ENCODE measurements around the gene EEFSEC.
A peak's percentile ranks its signal among the peaks of the same experiment; 100 is the strongest.

The EEFSEC gene

DNA sequence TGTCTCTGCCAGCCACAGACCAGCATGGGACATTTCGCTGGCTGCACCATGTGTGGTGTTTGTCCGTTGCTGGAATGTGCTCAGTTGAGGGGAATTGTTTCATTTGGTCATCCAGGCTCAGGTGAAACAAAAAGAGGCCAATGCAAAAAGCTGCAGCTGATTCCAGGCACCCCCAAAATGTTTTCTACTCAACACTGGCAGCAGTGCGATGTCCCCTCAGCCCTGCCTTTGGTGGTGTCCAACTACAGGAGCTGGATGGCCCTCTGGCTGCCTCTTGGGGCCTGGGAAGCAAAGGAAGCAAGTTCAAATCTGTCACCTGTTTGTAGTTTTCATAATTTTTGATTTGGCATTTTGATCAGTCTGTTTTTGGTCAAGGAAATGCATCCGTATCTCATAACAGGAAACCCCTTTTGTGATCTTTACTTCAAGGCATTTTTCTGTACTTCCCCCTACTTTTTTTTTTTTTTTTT lies 141.8 kb downstream of the EEFSEC start:
- peak overlapping the region; percentile 52 for H3K27ac ChIP-seq
- TF ChIP-seq, protein P1, sequence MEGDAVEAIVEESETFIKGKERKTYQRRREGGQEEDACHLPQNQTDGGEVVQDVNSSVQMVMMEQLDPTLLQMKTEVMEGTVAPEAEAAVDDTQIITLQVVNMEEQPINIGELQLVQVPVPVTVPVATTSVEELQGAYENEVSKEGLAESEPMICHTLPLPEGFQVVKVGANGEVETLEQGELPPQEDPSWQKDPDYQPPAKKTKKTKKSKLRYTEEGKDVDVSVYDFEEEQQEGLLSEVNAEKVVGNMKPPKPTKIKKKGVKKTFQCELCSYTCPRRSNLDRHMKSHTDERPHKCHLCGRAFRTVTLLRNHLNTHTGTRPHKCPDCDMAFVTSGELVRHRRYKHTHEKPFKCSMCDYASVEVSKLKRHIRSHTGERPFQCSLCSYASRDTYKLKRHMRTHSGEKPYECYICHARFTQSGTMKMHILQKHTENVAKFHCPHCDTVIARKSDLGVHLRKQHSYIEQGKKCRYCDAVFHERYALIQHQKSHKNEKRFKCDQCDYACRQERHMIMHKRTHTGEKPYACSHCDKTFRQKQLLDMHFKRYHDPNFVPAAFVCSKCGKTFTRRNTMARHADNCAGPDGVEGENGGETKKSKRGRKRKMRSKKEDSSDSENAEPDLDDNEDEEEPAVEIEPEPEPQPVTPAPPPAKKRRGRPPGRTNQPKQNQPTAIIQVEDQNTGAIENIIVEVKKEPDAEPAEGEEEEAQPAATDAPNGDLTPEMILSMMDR (conservative IDR thresholded peaks at IDR 0.05), result no peak
- no peak for TF ChIP-seq ZFX (IDR thresholded peaks at IDR 0.05)

DNA sequence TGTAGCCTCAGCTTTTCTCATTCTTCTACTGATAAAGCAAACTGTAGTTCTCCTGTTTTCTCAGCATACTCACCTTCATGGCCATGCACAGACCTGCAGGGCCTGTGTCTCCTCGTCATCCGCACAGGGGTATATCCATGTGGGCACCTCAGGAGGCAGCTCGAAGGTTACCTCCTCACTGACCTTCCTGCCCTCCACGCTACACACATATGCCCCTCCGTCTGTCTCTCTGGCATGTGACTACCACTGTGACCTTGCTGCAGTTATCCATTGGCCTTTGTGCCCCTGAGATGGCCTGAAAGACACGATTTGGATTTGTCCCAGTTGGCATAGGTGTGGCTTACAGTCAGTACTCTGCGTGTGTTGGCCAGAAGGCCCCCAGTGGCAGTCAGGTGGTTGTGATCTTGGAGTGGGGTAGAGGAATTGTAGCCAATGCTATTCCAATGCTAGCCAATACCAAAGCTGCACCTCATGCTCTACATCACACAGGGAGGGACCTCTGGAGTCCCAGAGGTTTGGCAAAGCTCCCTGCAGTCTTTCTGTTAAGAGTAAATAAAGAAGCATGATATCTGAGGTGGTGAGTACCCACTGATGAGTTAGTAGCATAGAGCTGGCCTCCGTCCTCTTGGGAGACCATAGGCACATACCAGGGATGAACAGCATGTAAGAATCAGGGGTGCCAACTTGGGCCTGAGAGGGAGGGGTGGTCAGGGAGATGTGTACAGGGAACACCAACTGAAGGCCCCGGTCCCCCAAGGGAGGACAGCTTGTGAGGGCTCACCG lies 143.4 kb downstream of the EEFSEC start:
- TF ChIP-seq, protein P1 (conservative IDR thresholded peaks at IDR 0.05), result no peak
- no peak for TF ChIP-seq ZFX (IDR thresholded peaks at IDR 0.05)
- H3K27ac ChIP-seq, result peak overlapping the region; percentile 41

DNA sequence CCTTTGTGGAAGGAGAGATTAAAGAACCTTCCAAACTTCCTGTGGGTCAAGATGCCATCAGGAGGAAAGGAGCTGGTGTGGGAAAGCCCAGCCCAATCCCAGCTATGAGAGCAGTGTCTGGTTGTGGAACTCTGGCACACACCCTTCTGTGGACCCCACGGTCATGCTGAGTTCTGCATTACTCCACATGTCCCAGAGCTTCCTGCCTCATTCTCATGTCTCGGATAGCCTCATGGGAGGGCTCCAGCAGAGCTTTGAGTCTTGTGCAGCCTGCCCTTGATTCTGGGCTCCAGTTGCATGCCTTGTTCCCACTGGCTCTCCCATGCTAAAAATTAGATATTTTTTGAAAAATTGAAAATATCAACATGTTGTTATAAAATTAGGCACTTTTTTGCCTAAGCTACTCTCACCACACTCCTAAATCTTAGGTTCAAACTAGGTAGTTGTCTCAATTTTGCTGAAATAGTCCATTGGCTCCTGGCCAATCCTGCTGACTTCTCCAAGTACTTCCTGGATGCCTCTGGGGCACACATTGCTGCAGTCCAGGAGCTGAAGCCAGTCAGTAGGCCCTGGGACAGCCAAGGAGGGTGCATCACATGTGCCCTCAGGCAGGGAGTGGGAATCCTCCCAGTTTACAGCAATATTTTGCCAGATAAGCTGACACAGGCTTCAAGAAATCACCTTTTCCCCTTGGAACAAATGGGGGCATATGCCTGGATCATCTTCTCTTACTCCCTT lies 144.3 kb downstream of the EEFSEC start:
- no peak for TF ChIP-seq ZFX (IDR thresholded peaks at IDR 0.05)
- TF ChIP-seq, protein P1 (conservative IDR thresholded peaks at IDR 0.05), result no peak
- H3K27ac ChIP-seq, result peak overlapping the region; percentile 41

DNA sequence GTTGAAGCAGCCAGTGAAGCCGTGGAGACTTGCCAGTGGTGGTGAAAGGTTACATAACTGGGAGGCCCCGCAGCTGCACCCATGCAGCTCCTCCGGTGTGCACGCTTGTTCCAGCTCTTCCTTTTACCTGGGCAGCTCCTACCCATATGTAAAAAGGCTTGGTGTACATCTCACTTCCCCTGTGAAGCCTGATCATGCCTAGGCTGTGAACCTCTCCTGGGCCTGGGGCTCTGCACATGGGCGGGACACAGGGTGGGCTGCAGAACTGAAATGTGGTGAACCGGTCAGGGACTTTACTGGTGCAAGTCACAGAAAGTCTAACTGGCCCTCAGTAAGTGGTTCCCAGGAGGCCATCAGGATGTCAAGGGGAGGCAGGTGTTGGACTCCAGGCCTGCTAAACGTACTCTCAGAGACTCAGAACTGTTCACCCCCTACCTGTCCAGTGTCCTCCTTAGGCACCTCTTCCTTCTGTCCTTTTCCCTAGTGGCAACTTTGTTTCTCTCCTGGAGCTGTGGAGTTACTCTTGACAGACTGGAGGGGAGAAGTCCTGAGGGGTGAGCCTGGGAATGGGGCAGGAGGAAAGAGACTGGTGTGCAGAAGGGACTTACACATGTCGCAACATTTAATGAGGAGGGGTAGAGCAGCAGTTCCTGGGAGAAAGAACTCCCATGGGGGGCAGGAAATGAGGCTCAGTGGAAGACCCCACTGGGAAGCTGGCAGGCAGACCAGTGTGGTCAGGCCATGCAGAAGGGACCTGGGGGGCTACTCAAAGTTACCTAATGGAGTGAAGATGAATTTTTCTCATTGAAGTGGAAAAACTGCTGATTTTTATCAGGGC lies 148.1 kb downstream of the EEFSEC start:
- TF ChIP-seq, protein P1 (conservative IDR thresholded peaks at IDR 0.05), result no peak
- no peak for TF ChIP-seq ZFX (IDR thresholded peaks at IDR 0.05)
- H3K27ac ChIP-seq, result no peak overlapping the region

DNA sequence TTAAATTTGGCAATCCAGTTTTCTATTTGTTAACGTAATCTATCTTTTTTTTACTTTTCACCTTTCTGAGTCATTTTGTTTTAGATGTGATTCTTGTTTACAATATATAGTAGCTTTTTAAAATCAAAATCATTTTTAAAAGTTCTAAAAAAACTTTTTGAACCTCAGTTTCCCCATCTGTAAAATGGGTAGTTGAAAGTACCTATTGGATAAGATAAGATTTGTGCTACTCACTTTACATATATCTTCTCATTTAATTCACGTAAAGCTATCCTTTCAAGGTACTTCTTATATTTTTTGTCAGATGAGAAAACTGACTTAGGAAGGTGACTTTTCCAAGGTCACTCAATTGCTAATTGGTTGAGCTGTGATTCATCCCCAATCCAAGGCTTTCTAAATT lies 153.2 kb downstream of the EEFSEC start:
- TF ChIP-seq, protein P1 (conservative IDR thresholded peaks at IDR 0.05), result no peak
- no peak for TF ChIP-seq ZFX (IDR thresholded peaks at IDR 0.05)
- no peak overlapping the region for H3K27ac ChIP-seq

DNA sequence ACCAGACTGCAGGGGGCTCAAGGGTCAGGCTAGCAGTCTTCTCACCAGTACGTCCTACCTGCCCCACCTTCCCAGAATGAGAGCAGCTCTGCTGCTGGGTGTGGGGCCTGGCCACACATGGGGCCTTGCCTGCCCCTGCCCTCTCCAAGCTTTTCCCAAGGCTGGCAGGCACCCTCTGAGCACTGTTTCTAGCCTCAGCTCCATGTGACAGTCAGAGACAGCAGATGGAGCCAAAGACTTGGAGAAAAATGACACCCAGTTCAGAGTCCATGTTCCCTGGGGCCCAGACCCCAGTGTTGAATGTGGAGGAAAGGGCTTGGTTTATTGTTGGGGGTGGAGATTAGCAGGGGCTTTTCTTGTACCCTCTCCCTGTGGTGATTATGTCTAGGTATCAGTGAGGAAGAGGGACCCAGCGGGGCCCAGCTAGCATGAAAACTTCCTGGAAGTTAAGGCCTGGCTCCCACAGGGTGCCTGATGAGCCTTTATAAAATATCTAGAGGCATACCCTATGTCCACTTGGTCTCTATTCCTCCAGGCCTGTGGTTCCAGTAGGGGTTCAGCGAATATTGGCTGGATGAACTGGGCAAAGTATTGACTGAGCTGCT lies 153.8 kb downstream of the EEFSEC start:
- no peak for TF ChIP-seq ZFX (IDR thresholded peaks at IDR 0.05)
- TF ChIP-seq, protein P1 (conservative IDR thresholded peaks at IDR 0.05), result no peak
- no peak overlapping the region for H3K27ac ChIP-seq
